GM06990 (cell line): ENCODE data around the gene SLC5A10.
"Not testable (repeated sequence)": the region's sequence is repeated elsewhere in the genome, so short reads cannot be mapped to it uniquely, and the experiment has no call there.

ENCODE experiments used
- DNase-seq: peaks from one replicate; pipeline ENCODE4 v3.0.0-alpha.2; 2011; ENCODE audit not compliant: insufficient read length; ENCODE audit errors: extremely low read depth
- H3K27me3 ChIP-seq: replicated peaks from 2 replicates; pipeline ENCODE4 v1.6.0; 2011; ENCODE audit warnings: low read length; ENCODE audit not compliant: control insufficient read depth, insufficient read depth
- H3K36me3 ChIP-seq: 2 replicates; pipeline ENCODE4 v1.5.1; 2011; ENCODE audit warnings: low read length; ENCODE audit not compliant: control insufficient read depth, insufficient read depth
- H3K4me3 ChIP-seq: replicated peaks from 2 replicates; pipeline ENCODE4 v1.5.1; 2011; ENCODE audit warnings: low read depth, mild to moderate bottlenecking, control low read depth, low read length

The SLC5A10 gene

GRCh38 chr17:19048826-19049225, 96.9 kb downstream of the SLC5A10 start:
- H3K36me3 ChIP-seq, DNase-seq, H3K27me3 ChIP-seq, H3K4me3 ChIP-seq: not testable (repeated sequence)

- not testable (repeated sequence) for H3K27me3 ChIP-seq, H3K36me3 ChIP-seq, DNase-seq, H3K4me3 ChIP-seq
Measured at GRCh38 chr17:19055447-19055846, 103.5 kb downstream of the SLC5A10 start.

GRCh38 chr17:19062009-19062717, 110.2 kb downstream of the SLC5A10 start:
- not testable (repeated sequence) for DNase-seq, H3K4me3 ChIP-seq, H3K36me3 ChIP-seq, H3K27me3 ChIP-seq

DNA sequence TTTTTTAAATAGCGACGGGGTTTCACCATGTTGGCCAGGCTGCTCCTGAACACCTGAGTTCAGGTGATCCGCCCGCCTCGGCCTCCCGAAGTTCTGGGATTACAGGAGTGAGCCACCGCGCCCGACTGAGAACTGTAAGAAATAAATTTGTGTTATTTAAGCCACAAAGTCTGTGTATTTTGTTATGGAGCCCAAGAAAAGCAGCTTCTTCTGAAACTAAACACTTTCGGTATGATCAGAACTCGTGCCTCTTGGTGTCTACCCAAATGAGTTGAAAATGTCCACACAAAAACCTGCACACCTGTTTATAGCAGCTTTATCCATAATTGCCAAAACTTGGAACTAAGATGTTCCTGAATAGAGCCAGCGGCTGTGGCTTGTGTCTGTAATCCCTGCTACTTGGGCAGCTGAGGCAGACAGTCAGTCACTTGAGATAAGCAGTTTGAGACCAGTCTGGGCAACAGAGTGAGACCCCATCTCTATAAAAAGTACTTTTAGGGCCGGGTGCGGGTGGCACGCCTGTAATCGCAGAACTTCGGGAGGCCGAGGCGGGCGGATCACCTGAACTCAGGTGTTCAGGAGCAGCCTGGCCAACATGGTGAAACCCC, 110.9 kb downstream of the SLC5A10 start:
- DNase-seq, H3K27me3 ChIP-seq, H3K36me3 ChIP-seq, H3K4me3 ChIP-seq: not testable (repeated sequence)

DNA sequence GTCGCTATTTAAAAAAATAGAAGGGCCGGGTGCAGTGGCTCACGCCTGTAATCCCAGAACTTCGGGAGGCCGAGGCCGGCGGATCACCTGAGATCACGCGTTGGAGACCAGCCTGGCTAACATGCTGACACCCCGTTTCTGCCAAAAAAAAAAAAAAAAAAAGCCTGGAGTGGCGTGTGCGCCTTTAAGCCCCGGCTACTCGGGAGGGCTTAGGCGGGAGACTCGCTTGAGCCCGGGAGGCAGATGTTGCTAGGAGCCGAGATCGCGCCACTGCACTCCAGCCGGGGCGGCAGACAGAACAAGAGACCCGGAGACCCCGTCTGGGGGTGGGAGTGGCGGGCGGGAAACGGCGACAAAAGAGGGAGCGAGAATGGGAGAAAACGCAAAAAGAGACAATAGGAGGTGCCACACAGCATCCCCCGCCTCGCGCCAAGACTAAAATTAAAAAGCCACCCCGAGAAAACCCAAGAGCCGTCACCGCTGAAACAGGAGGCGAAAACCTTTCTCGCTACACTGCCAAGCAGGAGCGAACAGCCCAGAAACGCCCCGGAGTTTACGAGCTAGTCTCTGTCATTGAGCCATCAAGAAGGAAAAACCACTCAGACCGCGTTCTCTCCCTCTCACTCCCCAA, 111.5 kb downstream of the SLC5A10 start:
- H3K4me3 ChIP-seq, DNase-seq, H3K27me3 ChIP-seq, H3K36me3 ChIP-seq: not testable (repeated sequence)

- H3K27me3 ChIP-seq, H3K4me3 ChIP-seq, H3K36me3 ChIP-seq: not testable (repeated sequence)
- peak; percentile 22 for DNase-seq
Measured at GRCh38 chr17:19064378-19064777, 112.4 kb downstream of the SLC5A10 start.

GRCh38 chr17:19070318-19071168, 118.6 kb downstream of the SLC5A10 start:
- not testable (repeated sequence) for DNase-seq, H3K27me3 ChIP-seq, H3K4me3 ChIP-seq, H3K36me3 ChIP-seq
